Measurements from ENCODE around the gene DPP6.

The DPP6 gene

DNA sequence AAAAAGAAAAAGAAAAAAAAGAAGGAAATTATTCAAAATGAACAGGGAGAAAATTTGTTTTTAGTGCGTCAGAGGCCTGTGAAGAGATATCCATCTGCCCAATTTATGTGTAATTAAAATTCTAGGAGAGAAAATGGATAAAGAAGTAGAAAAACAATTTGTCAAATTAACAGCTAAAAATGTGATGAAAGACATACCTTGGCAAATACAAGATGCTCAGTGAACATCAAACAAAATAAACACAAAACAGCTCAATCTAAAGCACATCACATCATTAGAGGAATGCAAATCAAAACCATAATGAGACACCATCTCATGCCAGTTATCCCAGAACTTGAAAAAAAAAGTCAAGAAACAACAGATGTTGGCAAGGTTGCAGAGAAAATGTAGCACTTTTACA, 477.9 kb downstream of the DPP6 start:
- no peak for DNase-seq (ENCODE audit: low read depth in 2 of 2)

DNA sequence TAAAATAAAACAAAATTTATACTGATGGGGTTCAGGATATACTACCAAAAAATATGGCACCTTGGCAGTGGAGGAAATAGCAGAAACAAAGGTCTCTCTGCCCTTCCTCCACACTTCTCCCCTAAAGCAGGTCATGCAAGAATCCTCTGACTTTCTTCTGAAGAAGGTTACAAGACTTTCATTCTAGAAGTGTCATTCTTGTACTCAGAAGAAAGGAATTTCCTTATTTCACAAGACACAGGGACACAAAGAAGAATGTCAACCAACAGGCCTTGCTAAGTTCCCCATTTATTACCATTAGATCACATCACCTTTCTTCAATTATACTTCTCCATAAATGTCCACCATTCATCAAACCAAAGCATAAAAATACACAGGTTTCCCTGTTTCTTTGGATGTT, 480.6 kb downstream of the DPP6 start:
- DNase-seq (ENCODE audit: low read depth in 2 of 2): no peak

DNA sequence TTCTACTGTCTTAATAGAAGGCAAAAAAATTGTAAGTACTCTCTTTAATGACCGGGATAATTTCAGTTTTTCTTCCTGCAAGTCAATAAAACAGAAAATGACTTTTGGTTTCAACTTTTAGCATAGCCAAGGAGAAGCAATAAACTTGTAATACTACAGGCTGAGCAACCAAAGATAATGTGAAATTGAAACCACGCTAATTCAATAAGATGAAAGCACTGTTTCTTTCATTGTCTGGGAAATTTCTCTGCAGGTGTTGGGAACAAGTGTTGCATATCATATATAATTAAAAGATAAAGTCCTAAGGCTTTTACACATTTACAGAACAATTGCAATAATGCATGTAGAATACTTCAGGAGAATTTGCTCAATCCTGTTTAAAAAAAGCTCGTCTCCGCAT, 488.4 kb downstream of the DPP6 start:
- no peak for DNase-seq (ENCODE audit: low read depth in 2 of 2)

DNA sequence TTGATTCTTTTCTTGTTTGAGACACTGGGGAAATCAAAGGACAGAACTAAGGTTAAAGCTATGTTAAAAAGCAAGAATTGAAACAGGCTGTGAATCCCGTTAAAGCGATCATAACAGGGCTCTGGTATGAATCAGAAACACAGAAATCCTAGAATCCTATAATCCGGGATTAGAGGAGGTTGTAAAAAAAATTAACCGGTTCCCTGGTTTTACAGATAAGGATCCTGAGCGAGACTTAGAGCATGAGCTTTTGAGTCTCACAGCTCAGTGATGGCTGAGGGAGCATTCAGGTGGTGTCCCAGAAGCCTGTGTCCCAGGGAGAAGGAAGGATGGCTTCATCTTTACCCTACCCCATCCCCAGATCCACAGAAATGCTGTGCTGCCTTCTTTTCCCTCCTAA, 489.4 kb downstream of the DPP6 start:
- no peak for DNase-seq (ENCODE audit: low read depth in 2 of 2)

DNA sequence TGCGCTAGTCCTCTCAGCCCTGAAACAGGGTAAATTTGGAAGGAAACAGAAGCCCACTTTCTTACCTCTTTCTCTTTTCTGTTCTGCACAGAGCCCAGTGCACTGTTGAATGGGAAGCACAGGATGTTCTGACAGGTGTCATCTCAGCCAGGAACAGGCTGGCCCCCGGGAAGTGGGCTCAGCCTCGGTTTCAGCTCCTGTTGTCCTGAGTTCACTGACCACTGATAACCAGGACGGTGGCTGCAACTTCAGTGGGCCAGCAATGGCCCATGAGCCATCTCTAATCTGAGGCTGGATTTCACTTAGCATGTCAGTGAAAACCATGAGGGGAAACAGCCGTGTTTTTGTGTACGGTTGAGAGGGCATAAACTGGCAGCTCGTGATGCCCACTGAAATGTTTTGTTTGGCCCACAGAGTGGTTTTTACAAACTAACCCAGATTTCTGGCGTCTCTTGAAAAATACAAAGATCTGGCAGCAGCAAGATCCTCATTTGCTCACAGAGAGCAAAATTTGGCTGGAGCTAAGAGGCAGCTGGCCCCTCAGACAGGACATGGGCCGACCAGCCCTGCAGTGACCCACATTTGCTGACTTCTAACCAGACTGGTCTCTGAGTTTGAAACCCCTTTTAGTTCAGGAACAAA, 494.9 kb downstream of the DPP6 start:
- DNase-seq (ENCODE audit: low read depth in 2 of 2): no peak

DNA sequence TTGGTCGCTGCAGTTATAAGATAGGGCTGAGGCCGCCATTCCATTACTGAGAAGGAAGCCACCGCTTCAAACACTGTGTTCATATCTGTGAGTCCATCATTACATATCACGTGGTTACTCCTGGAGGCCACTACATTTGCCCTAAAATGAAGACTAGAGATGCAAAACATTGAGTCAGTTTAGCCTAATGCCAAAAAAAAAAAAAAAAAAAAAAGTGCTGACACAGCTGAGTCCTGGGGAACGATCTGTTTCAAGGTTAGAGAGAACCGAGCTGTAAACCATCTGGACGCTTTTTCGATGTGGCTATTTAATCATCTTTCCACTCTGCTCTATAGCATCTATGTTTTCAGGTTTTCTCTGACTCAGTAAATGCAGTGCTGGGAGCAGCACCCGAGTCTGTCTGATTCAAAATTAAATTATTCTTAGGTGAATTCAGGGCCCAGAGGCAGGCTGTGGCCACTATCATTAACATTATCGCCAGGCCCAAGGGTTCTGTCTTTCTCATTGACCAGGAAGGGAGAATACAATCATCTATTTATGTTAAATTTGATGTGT, 501.6 kb downstream of the DPP6 start:
- DNase-seq (ENCODE audit: low read depth in 2 of 2): no peak

DNA sequence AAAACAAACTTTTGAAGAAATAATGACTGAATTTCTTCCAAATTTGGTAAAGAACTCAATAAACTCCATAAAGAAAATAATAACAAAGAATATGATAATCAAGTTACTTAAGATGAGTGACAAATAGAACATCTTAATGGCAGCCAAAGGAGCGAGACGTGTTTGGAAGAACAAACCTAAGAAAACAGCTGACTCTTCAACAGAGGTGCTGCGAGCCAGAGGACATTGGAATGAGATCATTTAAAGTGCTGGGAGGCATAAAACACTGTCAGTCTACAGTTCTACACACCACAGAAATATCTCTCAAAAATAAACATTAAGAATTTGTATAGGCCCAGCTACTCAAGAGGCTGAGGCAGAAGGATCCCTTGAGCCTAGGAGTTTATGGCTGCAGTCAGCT, 507.3 kb downstream of the DPP6 start:
- DNase-seq (ENCODE audit: low read depth in 2 of 2): no peak

DNA sequence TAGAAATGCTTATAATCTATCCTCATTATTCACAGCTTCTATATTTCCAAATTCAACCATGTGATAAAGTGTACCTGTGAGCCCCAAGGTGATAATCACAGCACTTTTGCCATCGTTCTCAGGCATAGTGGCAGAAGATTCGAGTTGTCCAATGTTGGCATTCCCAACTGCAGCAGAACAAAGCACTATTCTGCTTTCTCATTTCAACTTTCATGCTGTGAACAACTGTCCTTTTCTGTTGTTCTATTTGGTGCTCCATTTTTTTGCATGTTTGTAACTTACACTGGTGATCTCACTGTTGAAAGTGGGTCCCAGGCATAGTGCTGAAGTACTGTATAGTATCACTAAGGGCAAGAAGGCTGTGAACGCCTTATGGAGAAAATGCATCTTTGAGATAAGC, 512.5 kb downstream of the DPP6 start:
- DNase-seq (ENCODE audit: low read depth in 2 of 2): no peak

DNA sequence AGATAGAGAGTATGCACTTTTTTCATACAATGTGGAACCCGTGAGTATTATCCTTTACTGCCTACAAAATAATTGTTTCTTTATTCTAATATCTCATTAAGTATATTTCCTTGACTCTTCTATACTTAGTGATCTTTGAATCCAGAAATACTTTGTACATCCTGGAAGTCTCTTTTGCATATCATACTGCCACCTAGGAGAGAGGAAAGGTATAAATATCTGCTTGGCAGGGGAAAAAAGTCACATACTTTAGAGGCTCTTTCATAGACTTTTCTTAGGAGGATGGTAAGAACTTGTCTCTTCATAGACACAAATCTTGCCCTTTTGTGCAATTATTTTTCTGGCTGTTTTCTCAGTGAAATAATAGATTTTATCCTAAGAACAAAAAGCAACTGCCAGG, 514.7 kb downstream of the DPP6 start:
- no peak for DNase-seq (ENCODE audit: low read depth in 2 of 2)

DNA sequence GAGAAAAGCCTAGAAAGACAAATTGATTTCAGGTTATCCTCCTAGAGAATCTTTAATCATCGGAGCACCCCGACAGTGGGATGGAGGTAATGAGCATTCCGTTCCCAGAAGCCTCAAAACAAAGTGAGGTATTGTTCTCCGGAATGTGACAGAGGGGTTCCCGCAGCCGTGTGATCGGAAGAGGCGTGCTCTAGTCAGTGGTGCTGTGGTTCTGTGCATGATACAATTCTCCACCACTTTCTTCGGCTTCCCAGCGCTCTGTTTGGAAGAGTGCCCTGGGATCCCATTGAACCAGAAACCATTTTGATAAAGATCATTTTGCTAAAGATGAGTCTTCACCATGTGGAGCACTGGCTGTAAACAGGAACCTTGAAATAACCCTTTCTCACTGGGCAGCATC, 516.1 kb downstream of the DPP6 start:
- no peak for DNase-seq (ENCODE audit: low read depth in 2 of 2)

DNA sequence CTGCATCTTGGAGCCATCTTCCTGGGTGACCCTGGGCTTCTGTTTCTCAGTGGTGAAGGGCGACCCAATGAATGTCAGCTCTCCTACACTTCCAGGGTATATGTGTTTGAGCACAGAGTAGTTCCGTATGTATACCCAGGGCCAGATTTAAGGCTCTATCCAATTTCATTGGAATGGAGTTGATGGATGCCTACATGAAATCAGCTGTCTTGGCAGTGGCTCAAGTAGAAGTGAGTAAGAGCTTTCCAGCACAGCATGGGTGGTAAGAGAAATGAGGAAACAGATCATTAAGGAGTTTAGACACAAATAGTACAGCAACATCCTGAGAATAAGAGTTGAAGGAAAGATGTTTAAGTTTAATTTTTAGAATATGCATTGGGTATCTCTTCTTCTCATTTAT, 517.7 kb downstream of the DPP6 start:
- no peak for DNase-seq (ENCODE audit: low read depth in 2 of 2)

DNA sequence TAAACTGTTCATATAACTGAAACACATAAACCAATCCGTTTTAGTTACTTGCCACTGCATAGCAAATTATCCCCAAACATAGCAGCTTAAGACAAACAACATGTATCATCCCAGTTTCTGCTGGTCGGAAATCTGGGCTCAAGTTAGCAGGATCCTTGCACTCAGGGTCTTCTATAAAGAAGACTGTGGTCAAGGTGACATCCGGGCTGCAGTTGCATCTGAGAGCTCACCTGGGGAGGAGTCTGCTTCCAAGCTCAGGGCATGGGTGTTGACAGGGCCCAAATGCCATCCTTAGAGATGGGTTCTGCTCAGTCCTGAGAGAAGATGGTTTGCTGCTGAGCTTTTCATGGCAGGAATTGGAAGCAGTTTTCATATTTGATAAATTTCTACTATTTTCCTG, 519.6 kb downstream of the DPP6 start:
- no peak for DNase-seq (ENCODE audit: low read depth in 2 of 2)

DNA sequence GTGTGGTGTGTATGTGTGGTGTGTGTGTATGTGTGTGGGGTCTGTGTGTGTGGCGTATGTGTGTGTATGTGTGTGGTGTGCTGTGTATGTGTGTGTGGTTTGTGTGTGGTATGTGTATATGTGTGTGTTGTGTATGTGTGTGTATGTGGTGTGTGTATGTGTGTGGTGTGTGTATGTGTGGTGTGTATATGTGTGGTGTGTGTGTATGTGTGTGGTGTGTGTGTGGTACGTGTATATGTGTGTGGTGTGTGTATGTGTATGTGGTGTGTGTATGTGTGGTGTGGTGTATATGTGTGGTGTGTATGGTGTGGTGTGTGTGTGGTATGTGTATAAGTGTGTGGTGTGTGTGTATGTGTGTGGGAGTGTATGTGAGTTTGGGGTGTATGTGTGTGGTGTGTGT, 522.0 kb downstream of the DPP6 start:
- DNase-seq (ENCODE audit: low read depth in 2 of 2): no peak

DNA sequence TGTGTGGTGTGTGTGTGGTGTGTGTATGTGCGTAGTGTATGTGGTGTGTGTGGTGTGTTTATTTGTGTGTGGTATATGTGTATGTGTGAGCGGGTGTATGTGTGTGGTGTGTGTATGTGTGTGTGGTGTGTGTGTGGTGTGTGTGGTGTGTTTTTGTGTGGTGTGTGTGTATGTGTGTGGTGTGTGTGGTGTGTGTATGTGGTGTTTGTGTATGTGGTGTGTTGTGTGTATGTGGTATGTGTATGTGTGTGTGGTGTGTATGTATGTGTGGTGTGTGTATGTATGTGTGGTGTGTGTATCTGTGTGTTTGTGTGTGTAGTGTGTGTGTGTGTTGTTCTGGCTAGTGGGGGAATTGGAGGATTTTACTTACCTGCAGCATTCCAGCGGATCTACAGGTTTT, 523.3 kb downstream of the DPP6 start:
- no peak for DNase-seq (ENCODE audit: low read depth in 2 of 2)

DNA sequence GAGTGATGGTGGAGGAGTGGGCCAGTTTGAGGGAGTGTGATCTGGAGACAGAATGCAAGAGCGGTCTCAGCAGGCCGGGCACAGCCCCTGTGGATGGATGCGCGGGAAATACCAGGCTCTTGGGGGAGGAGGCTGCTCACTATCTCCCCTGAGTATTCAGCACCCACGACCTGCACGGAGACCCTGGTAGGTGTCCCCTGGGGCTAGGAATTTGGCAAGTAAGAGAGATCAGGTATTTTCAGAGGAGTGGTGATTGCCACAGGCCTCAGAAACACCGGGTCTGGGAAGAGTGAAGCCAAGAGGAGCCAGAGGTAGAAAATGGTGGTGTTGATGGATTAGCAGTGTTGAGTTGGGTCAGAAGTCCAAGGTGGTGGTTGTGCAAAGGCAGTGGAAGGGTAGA, 524.4 kb downstream of the DPP6 start:
- no peak for DNase-seq (ENCODE audit: low read depth in 2 of 2)

DNA sequence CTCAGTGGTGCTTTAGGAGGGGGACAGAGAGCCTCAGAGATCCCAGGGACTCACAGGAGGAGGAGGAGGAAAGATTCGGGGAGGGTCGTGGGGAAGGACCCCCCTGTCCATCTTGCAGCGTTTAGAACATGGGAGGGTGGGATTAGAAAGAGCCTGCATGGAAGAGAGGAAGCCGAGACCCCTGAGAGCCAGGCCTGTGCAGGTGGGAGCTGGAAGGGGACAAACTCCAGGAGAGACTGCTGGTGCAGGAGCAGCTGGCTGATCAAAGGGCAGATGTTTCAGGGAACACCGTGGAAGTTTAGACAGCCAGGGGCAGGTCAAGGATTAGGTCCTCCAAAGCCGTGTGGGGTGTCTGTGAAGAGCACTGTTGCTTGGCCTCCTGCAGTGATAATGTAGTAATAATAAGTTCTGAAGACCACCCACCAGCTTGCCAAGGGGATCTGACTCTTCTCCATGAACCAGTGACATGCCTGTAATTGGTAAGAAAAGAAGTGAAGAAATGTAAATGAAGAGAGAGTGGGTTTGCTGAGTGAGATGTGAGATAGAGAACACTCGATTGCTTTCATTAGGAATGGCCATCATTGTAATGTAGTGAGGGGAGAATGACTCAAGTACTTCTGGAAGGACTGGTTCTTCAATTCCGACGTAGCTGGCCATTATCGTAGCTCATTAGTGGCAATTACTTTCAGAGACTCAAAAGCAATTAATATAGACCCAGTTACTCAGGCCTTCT, 525.1 kb downstream of the DPP6 start:
- no peak for DNase-seq (ENCODE audit: low read depth in 2 of 2)

DNA sequence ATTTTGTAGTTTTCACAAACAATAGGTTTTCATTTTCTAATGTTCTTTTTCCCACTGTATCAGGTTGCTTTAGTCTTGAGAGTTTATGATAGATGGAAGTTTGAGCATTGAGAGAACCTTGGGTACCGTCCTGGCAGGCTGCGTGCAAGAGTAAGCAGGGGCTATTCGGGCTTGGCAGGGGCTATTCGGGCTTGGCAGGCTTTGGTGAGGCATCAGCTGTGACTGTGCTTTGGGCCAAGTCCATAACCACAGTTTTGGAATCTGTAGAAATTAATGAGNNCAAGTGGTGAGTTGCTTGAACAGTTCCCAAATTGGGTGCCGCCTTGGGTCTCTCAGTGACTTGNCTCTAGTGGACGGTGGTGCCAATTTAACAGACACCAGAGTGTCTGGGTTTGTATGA, 526.1 kb downstream of the DPP6 start:
- DNase-seq (ENCODE audit: low read depth in 2 of 2): no peak

DNA sequence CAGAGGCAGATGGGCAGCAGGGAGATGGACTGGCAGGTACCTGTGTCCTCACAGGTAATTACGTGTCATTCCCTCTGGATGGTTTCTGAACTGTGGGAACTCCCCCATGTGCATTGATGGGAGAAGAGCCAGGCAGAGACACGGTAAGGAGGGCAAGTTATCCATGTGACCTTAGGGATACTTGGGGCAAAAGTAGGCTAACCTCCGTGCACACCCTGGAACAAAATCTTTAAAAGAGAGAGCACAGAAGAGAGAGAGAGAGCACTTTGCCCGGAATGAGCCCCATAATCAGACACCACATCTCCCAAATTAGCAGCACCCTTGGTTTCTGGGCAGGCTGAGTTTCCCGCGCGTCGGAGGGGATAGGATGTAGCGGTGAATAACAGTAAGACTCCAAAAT, 527.5 kb downstream of the DPP6 start:
- DNase-seq (ENCODE audit: low read depth in 2 of 2): no peak

DNA sequence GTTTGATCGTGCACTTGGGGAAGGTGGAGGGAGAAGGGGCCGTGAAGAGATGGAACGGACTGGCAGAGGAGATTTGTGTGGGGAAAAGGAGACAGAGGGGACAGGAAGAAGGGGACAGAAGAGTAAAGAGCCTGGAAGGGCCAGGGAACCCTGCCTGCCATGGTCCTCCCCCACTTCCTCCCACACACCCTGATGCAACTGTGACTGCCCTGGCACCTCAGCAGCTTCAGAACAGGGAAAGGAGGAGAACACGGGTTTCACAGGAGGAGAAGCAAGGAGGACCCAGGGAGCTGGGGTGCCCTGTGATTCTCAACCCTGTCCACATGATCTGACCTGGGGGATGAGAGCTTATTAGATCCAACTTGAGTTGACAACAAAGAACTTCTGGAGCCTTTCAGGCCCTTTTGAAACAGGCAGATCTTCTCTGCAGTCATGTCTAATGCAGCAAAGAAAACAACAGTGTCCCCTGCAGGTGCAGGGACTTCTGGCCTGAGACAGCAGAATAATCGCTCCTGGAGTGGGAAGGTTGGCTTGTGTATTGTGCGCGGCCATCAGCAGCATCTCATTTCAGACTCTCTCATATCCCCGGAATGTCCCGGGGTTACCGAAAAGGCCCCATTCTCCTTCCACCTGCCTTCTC, 529.2 kb downstream of the DPP6 start:
- no peak for DNase-seq (ENCODE audit: low read depth in 2 of 2)

DNA sequence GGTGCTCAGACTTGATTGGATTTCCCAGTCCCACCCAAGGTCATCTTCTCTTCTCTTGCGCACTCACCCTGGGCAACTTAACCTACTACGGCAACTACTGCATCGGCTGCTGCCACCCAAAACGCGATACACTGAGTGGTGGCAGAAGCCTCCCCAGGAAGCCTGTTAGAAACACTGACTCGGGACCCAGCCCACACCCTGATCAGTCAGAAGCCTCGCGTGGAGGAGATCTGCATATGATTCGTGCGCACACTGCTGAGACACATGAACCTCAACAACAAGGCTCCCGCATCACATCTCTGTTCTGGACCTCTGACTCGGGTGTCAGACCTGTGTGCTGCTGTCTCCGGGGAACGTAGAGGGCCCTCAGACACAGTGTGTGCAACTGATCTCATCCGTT, 531.3 kb downstream of the DPP6 start:
- no peak for DNase-seq (ENCODE audit: low read depth in 2 of 2)

DNA sequence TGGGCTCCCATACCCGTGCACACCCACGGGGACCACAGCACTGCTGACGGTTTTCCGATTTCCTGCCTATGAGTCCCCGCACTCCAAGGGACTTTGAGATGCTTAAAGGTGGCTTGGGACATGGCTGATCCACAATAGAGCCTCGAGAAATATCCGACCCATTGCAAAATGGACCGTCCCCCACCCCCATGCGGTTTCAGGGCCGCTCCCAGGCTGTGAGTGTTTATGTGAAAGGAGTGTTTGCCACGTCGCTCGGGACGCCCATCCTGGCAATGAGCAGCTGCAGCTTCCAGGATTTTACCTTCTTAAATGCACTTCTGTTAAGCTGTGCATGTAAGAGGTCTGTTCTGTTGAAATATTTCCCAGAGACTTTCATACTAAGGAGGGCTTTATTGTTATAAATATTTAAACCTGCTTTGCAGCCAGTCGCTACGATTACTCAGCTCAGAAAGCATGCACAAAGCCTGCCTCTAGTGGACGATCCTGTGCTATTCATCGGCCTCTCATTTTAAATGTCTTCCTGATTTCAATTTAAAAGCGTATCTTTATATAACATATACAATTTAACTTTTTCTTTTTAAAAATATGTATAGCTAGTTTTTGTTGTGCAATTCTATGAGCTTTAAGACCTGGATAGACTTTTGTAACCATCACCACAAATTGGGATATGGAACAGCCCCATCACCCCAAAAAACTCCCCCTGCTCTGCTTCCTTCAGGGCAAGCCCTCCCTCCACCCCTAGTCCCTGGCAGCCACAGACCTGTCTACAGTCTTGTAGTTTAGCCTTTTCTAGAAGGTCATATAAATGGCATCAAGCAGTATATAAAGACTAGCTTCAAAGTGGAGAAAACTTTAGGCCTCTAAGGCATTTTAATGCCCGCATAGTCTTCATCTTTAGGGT, 532.4 kb downstream of the DPP6 start:
- no peak for DNase-seq (ENCODE audit: low read depth in 2 of 2)

DNA sequence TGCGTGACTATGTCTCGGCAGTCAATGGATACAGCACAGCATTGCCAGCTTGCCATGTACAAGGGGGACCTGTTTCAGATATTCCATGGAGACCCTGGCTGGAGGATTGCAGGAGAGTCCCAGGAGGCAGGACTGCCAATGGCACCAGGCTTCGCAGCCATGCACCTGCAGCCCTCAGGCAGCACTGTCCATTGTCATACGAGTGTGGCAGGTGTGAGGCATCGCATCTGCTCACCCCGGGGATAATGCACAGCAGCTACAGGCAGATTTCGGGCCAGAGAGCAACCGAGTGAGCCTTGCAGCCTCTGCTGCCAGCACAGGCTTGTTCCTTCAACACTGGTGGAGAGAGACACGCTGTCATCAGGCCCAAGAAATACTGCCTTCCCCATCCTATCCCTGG, 535.6 kb downstream of the DPP6 start:
- DNase-seq (ENCODE audit: low read depth in 2 of 2): no peak
